HG03520 (cell line): Measurements from ENCODE around the gene ACSL6.

Experiments used
- ATAC-seq: cut with Tn5 transposase; IDR thresholded peaks from one replicate; pipeline ENCODE4 v1.9.1; 2021; ENCODE audit warnings: mild to moderate bottlenecking, moderate library complexity; ENCODE audit not compliant: unreplicated experiment

Gene ACSL6

DNA sequence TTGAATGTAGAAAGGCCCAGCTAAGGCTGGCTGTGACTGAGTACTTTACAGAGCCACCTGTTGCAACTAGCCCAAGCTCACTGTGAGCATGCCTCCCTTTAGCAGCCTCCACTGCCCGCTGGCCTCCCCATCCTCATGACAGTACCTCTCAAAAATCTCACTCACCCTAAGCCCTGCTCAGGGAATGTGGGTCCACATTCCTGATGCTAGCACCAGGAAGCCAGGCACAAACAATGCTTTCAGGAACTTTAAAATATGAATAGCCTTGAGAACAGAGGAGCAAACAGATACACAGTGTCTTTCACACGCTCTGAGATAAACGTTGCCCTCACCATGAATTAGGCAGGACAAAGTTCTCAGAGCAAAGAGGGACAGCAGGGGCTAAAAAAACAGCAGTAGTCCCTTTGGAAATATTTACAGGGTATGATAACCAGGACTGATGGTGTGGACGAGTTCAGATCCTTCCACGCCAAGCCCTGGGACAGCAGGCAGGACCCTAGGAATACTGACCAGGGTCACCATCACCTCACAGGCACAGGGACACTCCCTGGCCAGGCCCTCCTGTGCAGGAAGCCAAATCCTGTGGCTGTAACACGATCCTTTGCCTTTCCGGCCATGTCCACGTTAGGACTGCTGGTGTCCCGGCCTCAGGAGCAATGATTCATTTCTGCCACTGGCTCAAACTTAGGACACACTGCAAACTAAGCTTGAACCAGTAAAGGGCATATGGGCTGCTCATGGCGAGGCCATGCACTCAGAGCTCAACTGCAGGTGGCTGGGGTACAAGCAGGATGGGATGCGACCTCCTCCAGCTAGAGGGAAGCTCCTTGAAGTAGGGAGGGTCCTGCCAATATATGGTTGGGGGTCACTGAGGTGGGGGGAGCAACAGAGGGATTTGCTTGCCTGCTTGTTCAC lies 9.6 kb downstream of the ACSL6 start:
- ATAC-seq: no peak

DNA sequence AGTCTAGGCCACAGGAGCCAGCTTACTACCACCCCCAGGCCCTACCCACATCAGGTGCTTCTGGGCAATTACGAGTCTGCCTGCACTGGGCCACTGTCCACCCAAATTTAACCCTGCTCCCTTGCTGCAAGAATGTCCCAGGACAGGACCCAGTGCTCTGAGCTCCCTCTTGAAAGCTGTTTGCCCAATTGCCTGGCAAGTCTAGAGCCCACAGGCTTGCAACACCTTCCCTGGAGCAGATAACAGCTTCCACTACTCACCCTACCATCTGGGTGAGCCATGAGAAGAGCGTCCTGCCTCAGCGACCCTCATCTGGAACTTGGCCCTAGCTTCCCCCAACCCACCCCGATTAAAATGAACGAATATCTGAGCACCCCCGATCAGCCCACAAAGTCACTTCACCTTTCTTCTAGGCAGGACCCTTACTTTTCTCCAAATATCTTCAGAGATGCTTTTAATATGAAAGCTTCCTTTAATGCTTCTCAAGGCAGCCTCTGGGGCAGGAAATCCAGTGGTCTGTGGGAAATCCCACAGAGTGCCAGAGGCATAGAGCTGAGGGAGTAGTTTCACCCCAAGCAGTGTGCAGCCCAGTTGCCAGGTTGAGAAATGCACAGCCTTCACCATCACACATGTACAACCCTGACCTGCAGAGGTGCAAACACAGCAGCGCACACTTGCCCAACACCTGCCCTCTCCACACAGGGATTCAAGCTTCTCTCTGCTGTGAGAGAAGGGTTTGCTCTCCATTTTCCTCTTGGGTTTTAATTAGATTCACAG lies 10.6 kb downstream of the ACSL6 start:
- ATAC-seq: no peak

DNA sequence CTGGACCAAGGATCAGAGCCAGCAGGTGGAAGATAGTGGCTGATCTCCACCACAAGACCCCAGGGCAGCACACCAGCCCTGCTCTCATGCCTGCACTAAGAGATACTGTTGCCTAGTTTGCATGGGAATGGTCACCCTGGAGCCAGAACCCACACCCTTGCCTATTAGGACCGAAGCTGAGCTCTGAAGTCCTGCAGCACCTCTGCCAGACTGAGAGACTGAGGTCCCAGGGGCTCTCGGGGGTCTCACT lies 11.3 kb downstream of the ACSL6 start:
- ATAC-seq: no peak

DNA sequence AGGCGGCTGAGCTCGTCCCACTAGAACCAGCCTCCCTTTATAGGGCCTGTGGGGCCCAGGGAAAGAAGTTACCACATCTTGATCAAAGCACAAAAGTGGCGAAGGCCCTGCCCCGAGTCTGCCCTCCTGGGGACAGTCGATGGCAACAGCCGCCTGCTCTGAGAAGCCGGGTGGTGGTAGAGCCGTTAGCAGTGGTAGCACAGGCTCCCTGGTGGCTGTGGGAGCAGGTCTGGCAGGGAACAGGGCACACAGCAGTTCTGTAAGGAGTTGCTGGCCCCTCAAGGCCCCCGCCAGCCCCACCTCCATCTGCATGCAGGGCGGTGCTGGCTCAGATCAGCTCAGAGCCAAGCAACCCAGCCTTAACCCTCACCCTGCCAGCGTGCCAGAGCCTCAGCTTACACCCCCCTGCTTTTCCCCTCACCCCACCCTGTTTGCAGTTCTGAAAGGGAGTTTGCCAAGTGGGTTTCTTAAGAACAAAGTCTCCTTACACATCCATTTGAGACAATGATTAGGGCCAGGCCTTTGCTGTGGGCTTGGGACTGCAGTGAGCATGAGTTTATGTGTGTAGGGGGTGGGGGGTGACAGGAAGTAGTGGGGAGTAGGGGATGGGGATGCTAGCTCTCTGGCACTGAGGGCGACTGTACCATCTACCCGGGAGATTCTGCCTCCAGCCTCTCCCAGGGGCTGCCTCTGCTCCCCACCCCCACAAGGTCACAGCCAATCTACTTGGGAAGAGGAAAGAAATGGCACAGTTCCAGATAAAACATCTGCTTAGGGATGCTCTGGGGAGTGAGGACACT lies 11.8 kb downstream of the ACSL6 start:
- no peak for ATAC-seq

DNA sequence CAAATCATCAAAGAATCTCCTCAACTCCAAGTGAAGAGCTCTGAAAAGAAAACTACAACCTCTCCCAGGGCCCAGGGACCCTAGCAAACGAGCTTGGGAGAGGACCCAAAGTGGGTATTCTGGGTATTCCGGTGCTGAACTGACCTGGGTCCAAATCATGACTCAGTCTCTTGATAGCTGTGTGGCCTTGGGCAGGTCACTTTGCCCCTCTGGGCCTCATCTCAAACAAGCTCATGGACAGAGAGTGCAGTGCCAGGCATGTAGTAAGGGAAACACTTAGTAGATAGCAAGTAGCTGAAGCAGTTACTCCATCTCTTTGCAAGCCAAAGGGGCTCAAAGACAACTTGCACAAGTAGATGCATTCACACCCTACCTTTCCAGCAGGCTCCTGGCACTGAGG lies 12.4 kb downstream of the ACSL6 start:
- ATAC-seq: no peak

DNA sequence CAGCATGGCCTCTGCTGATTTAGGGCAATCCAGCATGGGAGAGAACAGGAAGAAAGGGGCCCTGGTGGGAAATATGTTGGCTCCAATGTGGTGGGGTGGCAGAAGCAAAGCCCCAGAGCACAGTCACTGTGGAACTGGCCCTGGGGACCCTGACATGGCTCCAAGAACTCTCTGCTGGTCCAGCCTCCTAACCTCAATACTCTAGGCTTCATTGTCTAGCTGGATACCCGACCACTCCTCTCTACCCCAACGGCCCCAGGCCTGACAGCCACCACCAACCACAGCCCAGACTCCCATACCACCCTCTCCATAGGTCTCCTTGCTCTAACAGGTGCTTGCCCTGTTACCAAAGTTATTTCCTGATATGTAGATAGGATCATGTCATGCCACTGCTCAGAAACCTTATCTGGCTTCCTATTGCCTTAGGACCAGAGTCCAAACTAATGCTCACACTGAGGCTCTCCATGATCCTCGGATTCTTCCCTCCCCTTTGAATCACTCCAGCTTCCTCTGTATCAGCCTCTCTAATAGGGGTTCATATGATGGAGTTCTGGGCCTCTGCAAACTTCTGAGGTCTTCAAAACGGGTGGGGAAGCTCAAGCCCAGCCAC lies 12.9 kb downstream of the ACSL6 start:
- no peak for ATAC-seq

DNA sequence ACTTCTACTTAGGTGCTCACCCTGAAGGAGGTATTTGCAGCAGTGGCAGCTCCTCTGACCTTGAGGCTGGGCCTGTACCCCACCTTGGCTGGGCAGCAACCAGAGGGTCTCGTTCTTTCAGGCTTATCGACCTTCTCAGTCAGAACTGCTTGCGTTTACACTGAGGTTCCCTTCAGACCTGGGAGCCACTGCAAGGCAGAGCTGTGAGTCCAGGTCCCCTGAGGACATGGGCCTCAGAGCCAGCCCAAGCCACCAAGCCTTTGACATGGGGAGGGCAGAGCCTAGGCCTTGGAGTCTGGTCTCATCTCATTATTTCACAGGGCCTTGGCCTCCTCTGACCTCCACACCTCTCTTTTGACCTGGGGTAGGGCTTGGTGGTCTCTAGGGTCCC lies 13.7 kb downstream of the ACSL6 start:
- no peak for ATAC-seq

DNA sequence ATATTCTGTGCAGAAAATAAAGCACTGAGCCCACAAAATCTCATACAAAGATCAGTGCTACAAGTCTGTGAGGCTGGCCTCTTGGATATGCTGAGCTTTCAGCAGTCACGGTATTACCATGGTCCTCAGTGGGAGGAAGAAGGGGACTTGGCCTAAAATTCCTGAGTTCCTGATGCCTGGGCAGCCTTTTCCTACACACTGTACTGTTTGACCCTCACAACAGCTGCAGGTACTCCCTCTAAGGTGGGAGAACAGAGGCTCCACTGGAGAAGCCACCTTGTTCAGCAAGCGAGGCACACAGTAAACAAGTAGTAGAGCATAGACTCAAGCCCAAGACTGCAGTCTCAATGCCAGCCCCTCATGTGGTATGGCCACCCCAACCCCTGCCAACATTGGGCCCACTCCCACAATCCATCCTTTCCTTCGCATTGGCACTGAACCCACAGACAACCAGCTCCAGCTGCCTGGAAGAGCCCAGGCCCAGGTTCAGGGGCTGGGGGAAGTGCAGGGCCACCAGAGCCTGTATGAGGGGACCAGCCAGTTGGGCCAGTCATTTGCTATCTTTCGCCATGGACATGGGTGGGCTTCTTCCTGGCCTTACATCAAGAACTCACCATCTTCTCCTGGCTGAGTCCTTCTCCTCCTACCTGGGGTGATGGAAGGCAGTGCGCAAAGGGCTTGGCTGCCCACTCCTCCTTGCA lies 14.3 kb downstream of the ACSL6 start:
- no peak for ATAC-seq

DNA sequence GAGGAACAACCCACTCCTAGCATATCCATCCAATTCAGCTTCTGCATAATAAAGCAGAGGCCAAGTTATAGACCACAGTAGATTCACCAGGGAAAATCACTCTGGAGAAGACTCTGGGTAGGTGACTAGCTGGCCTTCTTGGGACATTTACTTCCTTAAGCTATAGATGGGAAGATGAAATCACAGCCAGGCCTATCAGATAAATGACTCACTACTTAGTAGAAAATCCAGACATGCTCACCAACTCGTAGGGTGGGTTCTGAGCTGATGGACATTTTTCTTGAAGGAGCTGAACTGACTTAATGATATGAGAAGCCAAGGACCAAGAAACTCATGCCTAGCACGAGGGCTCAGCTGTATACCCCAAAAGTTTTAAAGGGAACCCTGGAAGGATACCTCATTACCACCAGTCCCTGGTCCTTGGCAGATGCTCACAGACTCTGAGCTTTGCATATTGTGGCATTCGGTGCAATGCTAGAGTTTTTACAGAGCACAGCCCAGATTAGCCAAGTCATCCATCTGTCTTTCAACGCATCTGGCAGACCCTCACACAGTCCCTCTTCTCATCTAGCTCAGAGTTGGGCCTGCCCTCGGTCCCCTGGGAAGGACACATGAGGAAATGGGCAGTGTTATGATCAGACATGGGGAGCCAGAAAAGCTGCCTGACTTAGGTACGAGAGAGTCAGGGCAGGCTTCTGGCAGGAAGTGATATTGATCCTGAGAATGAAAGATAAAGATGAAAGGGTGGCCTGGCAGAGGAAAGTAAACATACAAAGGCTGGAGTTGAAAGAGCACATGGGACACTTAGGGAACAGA lies 15.0 kb downstream of the ACSL6 start:
- ATAC-seq: no peak

DNA sequence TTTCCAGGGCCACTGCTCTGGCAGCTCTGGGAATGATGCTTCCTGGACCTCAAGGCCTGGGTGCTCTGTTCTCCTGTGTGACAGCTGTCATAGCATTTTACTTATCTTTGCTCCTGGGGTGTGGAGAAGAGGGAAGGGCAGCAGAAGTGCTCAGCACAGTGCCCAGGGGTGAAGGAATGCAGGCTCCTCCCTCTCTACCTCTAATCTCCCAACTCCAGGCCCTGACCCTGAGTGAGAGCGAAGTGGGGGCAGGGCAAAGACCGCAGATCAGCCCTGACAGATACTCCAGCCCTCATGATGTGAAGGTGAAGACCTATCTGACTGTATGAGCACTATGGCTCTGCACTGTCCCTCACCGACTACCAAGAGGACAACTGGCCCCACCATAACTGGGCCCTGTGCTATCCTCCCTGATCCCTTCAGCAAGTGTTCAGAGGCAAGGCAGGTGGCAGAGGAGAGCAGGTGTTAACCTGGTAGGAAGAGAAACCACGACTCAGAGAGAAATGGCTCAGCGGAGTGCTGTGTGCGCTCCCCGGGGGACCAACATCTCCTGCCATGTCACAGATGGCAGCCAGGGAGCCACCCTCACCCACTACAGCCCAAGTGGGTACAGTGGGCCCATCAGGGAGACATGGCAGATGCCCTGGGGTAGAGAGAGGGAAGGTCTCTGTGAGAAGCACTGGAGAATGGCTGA lies 16.8 kb downstream of the ACSL6 start:
- ATAC-seq: no peak

DNA sequence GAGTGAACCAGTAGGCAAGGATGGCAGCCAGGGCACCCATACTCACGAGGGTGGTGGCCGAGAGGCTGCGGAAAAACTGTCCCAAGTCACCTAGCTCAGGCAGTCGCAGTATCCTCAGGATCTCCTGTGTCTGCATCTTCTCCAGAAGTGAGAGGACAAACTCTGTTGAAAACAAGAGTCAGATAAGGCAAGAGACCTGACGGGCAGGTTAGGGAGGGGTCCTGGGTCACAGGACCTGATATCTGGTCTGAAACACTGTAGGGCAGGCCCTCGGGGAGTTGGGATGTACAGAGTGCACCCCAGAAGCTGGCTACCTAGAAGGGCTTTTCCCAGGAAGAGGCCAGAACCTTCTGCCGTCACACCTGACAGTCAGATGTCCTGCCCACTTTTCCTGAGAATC lies 17.4 kb downstream of the ACSL6 start:
- no peak for ATAC-seq

DNA sequence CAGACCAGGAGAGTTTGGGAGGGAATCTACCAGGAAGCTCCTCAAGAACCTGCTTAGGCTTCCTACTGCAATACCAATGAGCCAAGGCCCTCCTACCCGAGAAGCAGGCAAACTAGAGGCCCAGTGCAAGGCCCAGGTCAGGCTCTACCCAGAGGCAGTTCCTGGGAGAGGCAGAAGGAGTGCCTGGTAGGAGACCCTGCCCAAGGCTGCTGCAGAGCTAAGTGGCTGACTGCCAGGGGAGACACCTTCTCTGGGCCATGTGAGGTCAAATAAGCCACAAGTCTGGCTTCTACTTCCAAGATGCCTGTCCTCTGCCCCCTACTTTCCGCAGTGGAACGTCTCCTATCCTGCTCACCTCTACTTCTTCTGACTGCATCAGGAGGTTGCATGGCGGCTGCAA lies 17.8 kb downstream of the ACSL6 start:
- ATAC-seq: no peak

DNA sequence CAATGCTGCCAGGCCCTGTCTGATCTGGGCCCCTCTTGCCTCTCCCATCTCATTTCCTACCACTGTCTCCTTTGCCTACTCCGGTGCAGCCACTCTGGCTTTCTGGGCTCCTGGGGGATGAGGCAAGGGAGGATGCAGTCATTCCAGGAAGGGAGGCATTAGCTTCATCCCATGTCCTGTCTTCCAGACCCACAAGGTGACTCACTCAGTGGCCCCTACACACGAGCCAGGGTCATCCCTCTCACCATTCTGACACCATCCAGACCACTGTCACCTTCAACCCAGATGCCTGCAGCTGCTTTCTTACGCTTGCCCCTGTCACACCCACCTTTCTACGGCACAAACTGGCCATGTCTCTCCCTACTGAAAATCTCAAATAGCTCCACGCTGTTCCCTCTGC lies 19.1 kb downstream of the ACSL6 start:
- ATAC-seq: no peak

DNA sequence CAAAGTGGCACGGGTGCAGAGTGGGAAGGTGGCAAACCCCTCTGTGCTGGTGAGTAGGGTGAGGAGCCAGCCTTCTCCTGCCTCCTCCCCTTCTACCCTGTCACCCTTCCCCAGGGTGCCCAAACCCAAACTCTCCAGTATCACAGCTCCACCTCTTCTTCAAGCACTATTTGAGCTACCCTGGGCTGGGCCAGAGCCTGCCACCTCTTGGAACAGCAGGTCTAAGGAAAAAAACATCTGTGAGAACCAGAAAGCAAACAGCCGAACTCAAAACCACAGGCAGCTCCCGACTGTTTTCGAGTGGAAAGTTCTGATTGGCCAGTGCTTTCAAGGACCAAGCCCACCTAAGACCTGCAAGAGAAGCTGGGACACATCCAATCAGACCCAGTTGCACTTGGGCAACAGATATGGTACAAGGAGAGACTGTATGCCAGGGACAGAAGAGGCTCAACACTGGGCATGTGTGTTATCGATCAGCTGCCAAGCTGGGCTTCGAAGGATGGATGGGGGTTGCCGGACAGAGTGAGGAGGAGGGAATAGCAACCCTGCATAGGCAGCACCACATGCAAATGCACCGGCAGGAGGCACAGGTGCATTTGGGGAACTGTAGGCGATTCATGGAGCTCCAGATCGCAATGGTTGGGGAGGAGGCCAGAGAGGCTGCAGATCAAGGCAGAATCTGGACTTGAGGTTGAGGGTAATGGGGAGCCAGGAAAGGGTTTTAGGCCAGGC lies 19.7 kb downstream of the ACSL6 start:
- no peak for ATAC-seq

DNA sequence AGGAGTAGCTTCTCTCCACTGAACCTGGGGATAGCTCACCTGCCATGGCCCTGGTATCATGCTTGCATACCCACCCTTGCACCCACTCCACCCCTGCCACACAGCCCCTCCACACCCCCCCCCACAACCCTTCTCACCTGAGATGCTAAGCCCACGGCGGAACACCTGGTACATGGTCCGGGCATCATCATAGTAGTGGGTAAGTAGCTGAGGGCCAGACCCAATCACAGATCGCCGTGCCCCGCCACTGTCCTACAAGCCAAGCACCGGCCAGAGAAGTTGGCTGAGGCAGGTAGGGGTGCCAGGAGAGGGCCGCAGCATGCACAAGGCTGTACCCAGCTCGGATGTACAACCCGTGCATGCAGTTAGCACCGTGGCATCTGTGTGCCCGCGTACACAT lies 20.7 kb downstream of the ACSL6 start:
- no peak for ATAC-seq

DNA sequence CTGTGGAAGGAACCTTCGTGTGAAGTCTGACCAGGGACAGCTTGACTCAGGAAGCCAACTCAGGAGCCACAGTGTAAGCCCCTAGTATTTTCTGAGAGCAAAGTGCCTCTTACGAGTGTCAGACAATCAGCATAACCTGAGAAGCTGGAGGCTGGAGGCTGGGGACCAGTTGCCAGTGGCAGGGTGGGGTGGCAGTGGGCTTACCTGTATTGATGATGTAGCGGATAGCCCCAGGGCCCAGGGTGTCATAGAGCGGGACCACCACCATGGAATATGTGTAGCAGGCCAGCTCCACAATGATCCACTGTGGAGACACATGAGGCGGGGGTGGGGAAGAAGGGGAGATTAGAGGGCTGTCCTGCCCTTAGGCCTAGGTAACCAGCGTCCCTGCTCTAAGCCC lies 22.9 kb downstream of the ACSL6 start:
- ATAC-seq: no peak

DNA sequence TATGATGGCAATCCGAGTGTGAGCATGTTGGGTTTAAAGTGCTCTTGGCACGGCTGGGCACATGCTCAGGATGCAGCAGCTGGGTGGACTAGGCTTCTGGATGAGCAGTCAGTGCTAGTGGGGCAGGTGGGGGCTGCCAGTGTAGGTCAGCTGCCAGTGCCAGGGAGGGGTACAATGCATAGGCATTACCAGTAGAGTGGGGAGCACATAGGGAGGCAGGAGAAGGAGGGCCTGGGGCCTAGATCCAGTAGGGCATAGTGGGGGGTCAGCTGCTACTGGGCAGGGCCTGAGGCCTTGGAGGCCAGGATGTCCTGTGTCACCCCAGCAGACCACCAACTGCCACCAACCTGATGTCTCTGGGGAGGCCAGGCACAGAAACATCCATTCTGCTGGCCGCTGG lies 24.2 kb downstream of the ACSL6 start:
- ATAC-seq: no peak

DNA sequence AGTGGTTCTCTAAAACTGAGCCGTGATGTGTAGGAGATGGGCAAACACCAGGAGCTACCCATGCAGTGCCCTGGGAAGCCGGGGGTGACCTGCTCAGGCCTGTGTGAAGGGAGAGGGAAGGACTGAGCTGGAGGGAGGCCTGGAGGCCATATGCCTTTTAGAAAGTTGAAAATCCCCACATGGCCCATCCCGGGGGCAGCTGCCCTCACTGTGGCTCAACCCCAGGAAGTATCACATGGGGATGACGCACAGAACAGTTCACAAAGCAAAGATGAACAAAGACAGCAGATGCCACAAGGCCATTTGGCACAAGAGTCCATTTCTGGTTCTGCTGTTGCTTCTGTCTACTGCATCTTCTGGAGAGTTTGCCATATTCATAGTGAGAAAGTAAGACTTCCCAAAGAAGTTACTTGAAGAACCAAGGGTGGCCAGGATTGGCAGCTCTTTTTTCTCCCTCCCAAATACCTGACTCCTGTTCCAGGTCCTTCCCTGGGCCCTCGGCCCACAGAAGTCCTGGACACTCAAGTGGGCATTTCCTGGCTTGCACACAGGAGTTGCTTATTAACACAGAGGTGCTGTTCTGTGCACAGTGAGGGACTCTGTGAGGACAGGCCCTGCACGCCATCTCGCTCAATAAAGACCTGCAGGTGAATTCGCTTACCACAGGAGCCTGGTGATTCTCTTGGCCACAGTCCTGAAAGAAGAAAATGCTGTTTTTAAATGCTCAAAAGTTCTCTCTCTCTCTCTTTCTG lies 25.1 kb downstream of the ACSL6 start:
- no peak for ATAC-seq
